Measurements from ENCODE around the gene CASZ1. TPM values are rescaled to one million over a fixed set of nuclear protein-coding genes. Genes with fewer than 3 reads are reported as not detected.

The CASZ1 gene
- total RNA-seq, 2 donors from 2014 or later: 45.0 to 56.0 TPM

DNA sequence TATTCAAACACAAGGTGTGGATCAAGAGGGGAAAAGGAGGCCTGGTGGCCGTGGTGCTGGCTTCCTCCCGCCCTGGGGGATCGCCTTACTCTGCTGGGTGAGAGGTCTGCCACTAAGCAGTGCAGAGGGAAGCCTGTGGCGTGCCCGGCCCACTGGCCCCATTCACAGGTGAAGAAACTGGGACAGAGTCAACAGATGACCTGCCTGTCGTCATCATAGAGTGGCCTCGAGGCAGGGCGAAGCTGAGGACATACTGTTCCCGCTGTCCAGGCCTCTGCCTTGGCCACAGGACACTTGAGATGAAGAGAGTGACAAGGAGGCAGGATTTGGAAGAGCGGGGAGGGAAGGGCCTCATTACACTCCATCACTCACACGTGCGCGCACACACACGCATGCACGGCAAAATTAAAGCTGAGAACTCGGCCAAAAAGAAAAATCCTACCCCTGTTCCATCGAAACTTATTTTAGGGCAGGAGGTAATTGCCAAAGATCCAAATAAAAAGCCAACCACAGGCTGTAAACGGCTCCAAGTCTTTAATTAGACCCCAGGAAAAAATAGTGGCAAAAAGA is 50.5 kb downstream of the CASZ1 start:
- no peak for DNase-seq
- no peaks in the 10 kb centered on the region for H3K4me1 ChIP-seq
- intact Hi-C loops (cut with DNase I): loop anchor here (10.0 kb wide), 1 partner anchor 119 kb away; no protein-coding TSS in a partner anchor
- TF ChIP-seq, protein P1, sequence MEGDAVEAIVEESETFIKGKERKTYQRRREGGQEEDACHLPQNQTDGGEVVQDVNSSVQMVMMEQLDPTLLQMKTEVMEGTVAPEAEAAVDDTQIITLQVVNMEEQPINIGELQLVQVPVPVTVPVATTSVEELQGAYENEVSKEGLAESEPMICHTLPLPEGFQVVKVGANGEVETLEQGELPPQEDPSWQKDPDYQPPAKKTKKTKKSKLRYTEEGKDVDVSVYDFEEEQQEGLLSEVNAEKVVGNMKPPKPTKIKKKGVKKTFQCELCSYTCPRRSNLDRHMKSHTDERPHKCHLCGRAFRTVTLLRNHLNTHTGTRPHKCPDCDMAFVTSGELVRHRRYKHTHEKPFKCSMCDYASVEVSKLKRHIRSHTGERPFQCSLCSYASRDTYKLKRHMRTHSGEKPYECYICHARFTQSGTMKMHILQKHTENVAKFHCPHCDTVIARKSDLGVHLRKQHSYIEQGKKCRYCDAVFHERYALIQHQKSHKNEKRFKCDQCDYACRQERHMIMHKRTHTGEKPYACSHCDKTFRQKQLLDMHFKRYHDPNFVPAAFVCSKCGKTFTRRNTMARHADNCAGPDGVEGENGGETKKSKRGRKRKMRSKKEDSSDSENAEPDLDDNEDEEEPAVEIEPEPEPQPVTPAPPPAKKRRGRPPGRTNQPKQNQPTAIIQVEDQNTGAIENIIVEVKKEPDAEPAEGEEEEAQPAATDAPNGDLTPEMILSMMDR (IDR thresholded peaks at IDR 0.05): no peak
- H3K9ac ChIP-seq (ENCODE audit: low read depth in 2 of 2, low read length in 2 of 2): no peak overlapping the region
- no peaks in the 10 kb centered on the region for H3K9me3 ChIP-seq
- H3K27me3 ChIP-seq: no peaks in the 10 kb centered on the region
- H3K4me3 ChIP-seq: no peak overlapping the region
- H3K36me3 ChIP-seq: no peaks in the 10 kb centered on the region
- no peak overlapping the region for H3K27ac ChIP-seq

DNA sequence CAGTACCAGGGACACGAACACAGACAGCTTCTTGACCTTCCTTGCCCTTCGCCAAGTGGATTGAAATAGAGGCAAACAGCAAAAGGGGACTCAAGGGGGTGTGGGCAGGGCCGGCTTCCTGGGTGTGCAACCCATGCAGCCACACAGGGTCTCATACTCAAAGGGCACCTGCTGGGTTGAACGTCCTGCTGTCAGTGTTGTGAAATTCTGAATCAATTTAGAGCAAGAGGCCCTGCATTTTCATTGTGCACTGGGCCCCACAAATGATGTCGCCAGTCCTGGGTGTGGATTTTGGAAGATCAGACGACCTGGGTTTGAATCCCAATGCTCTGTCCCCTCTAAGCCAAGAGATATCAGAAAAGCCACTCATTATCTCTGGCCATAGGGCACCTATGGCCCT is 51.1 kb downstream of the CASZ1 start:
- TF ChIP-seq, protein P1 (IDR thresholded peaks at IDR 0.05): no peak
- no peaks in the 10 kb centered on the region for H3K9me3 ChIP-seq
- H3K4me1 ChIP-seq: no peaks in the 10 kb centered on the region
- no peak overlapping the region for H3K27ac ChIP-seq
- no peaks in the 10 kb centered on the region for H3K36me3 ChIP-seq
- H3K4me3 ChIP-seq: no peak overlapping the region
- DNase-seq: no peak
- no peak overlapping the region for H3K9ac ChIP-seq (ENCODE audit: low read depth in 2 of 2, low read length in 2 of 2)
- intact Hi-C loops (cut with DNase I): loop anchor here (10.0 kb wide), 1 partner anchor 119 kb away; no protein-coding TSS in a partner anchor
- no peaks in the 10 kb centered on the region for H3K27me3 ChIP-seq

DNA sequence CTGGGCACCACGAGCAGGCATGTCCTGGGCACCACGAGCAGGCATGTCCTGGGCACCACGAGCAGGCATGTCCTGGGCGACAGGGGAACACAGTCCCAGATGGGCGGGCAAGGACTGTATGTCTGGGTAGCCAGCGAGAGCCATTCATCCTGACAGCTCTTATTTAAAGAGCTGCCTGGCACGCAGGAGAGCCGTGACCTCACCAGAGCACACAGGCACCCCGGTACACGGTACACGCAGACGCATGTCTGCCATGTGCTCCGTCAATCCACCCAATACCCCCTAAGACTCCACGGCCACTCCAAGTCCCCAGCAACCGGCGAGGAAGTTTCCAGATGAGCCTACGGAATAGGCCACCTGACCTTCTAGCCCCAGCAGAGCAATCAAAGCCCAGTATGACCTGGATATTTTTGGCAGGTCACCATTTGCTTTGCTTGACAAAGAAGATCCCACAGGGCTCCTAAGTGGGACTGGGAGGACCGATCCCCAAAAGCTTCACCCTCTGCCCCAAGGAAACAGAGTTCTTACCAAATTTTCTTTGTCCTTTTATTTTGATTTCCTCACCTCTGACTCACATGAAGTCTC is 51.7 kb downstream of the CASZ1 start:
- no peak for DNase-seq
- Histone ChIP-seq H3K27me3 (no peaks in the 10 kb centered on the region), H3K9ac (ENCODE audit: low read depth in 2 of 2, low read length in 2 of 2) (no peak overlapping the region), H3K4me1 (no peaks in the 10 kb centered on the region), H3K4me3 (no peak overlapping the region), H3K9me3 (no peaks in the 10 kb centered on the region), H3K36me3 (no peaks in the 10 kb centered on the region), H3K27ac (no peak overlapping the region)
- intact Hi-C loops (cut with DNase I): loop anchor here (10.0 kb wide), 1 partner anchor 120 kb away; no protein-coding TSS in a partner anchor
- TF ChIP-seq, protein P1 (IDR thresholded peaks at IDR 0.05): no peak

DNA sequence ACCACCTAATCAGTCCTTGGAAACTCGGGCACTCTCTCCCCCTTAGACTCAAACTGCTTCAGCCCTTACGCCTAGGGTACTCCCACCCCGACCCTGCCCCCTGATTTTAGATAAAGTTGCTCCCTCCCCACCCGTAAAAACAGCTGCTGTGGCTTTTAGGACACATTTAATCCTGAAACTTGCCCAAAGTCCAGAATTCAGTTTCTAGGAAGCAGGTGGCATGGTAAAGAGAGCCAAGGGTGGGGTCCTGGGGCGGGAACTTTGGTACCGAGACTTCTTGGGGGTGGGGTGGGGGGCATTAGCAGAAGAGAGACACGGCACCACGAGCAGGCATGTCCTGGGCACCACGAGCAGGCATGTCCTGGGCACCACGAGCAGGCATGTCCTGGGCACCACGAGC is 52.4 kb downstream of the CASZ1 start:
- no peak overlapping the region for H3K9ac ChIP-seq (ENCODE audit: low read depth in 2 of 2, low read length in 2 of 2)
- H3K36me3 ChIP-seq: no peaks in the 10 kb centered on the region
- intact Hi-C loops (cut with DNase I): loop anchor here (10.0 kb wide), 1 partner anchor 121 kb away; no protein-coding TSS in a partner anchor
- TF ChIP-seq, protein P1 (IDR thresholded peaks at IDR 0.05): no peak
- no peaks in the 10 kb centered on the region for H3K9me3 ChIP-seq
- H3K4me3 ChIP-seq: no peak overlapping the region
- H3K27ac ChIP-seq: no peak overlapping the region
- H3K27me3 ChIP-seq: no peaks in the 10 kb centered on the region
- DNase-seq: peak; percentile 67
- no peaks in the 10 kb centered on the region for H3K4me1 ChIP-seq

DNA sequence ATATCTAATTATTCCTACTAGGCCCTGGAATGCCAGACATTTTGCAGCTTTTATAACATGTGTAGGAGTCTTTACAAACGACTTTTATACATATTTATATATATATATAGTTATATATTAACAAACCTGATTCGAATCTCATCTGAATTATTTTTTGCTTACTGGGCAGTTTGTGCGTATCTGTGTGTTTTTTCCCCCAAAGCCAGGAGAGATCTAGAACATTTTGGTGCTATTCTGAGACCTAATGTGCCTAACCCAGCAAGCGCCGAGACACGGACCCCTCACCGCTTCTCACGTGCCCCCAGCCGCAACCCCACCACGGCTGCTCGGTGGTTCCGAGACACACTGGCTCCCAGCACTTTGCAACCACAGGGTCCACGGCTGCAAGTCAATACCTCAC is 54.8 kb downstream of the CASZ1 start:
- Histone ChIP-seq H3K27ac (no peak overlapping the region), H3K27me3 (no peaks in the 10 kb centered on the region), H3K36me3 (no peaks in the 10 kb centered on the region), H3K4me1 (peaks cover 11% of the 10 kb centered on the region), H3K4me3 (no peak overlapping the region), H3K9ac (ENCODE audit: low read depth in 2 of 2, low read length in 2 of 2) (no peak overlapping the region), H3K9me3 (no peaks in the 10 kb centered on the region)
- TF ChIP-seq, protein P1 (IDR thresholded peaks at IDR 0.05): no peak
- DNase-seq: no peak
- intact Hi-C loops (cut with DNase I): loop anchor here (10.0 kb wide), 1 partner anchor 123 kb away; no protein-coding TSS in a partner anchor

Measured in colonic mucosa (tissue), 4 donors.